ENCODE measurements around the gene MATR3.
"Not testable (repeated sequence)": the region's sequence is repeated elsewhere in the genome, so short reads cannot be mapped to it uniquely, and the experiment has no call there.

The MATR3 gene

GRCh38 chr5:139297439-139298133, 4.0 kb downstream of the MATR3 start:
- no peak for DNase-seq (ENCODE audit: low spot score)

- no peak for DNase-seq (ENCODE audit: low spot score)
Measured at GRCh38 chr5:139298242-139298641, 4.7 kb downstream of the MATR3 start.

- DNase-seq (ENCODE audit: low spot score) = no peak
Measured at GRCh38 chr5:139299486-139299885, 5.9 kb downstream of the MATR3 start.

GRCh38 chr5:139301808-139302499, 8.4 kb downstream of the MATR3 start:
- DNase-seq (ENCODE audit: low spot score) = no peak

- DNase-seq (ENCODE audit: low spot score) = no peak
Measured at GRCh38 chr5:139304391-139305324, 11.1 kb downstream of the MATR3 start.

- DNase-seq (ENCODE audit: low spot score) = no peak
Measured at GRCh38 chr5:139306197-139306596, 12.7 kb downstream of the MATR3 start.

- no peak for DNase-seq (ENCODE audit: low spot score)
Measured at GRCh38 chr5:139306628-139307379, 13.3 kb downstream of the MATR3 start.

GRCh38 chr5:139308797-139309196, 15.3 kb downstream of the MATR3 start:
- DNase-seq (ENCODE audit: low spot score) = no peak

- not testable (repeated sequence) for DNase-seq (ENCODE audit: low spot score)
Measured at GRCh38 chr5:139310715-139311186, 17.2 kb downstream of the MATR3 start.

- DNase-seq (ENCODE audit: low spot score) = no peak
Measured at GRCh38 chr5:139312075-139312474, 18.5 kb downstream of the MATR3 start.

GRCh38 chr5:139314276-139314675, 20.7 kb downstream of the MATR3 start:
- no peak for DNase-seq (ENCODE audit: low spot score)

GRCh38 chr5:139315056-139315615, 21.6 kb downstream of the MATR3 start:
- no peak for DNase-seq (ENCODE audit: low spot score)

- no peak for DNase-seq (ENCODE audit: low spot score)
Measured at GRCh38 chr5:139335811-139336210, 42.3 kb downstream of the MATR3 start.

- no peak for DNase-seq (ENCODE audit: low spot score)
Measured at GRCh38 chr5:139340051-139340450, 46.5 kb downstream of the MATR3 start.

- DNase-seq (ENCODE audit: low spot score) = no peak
Measured at GRCh38 chr5:139341187-139341688, 47.7 kb downstream of the MATR3 start.

- DNase-seq (ENCODE audit: low spot score) = peak; percentile 96
Measured at GRCh38 chr5:139341689-139342422, 48.3 kb downstream of the MATR3 start, which contains the start of gene PAIP2. PAIP2 (plus strand) TSS chr5:139341854; CDS start chr5:139363785, 21,931 bp downstream.

- DNase-seq (ENCODE audit: low spot score) = no peak
Measured at GRCh38 chr5:139342423-139342723, 48.8 kb downstream of the MATR3 start.

GRCh38 chr5:139343476-139343875, 49.9 kb downstream of the MATR3 start:
- no peak for DNase-seq (ENCODE audit: low spot score)

GRCh38 chr5:139344177-139344576, 50.6 kb downstream of the MATR3 start:
- no peak for DNase-seq (ENCODE audit: low spot score)

GRCh38 chr5:139345442-139345841, 51.9 kb downstream of the MATR3 start:
- not testable (repeated sequence) for DNase-seq (ENCODE audit: low spot score)

Measured in GM03348 (cell line).